ENCODE data around the gene CAND2. TPM values are rescaled to one million over a fixed set of nuclear protein-coding genes. Genes with fewer than 3 reads are reported as not detected.

CAND2 gene
- total and polyA plus RNA-seq, 2 experiments from 2014 or later: 5.6 to 20.5 TPM

- H3K79me2 ChIP-seq (replicated peaks; ENCODE audit: insufficient read depth): no peaks in the 10 kb centered on the region
- no peak overlapping the region for H3K4me2 ChIP-seq
- no peaks in the 10 kb centered on the region for H3K9me2 ChIP-seq (ENCODE audit: insufficient read depth)
- H3K27me3 Mint-ChIP-seq (ENCODE audit: insufficient read depth, low read depth, poor library complexity): no peaks in the 10 kb centered on the region
- no peak overlapping the region for H3K27ac Mint-ChIP-seq
- H4K20me1 ChIP-seq (replicated peaks; ENCODE audit: insufficient read depth): no peaks in the 10 kb centered on the region
- H2AFZ ChIP-seq: no peak overlapping the region
- H3K36me3 ChIP-seq (ENCODE audit: insufficient read depth): no peaks in the 10 kb centered on the region
- ATAC-seq: no peak
- H3K4me3 ChIP-seq: no peak overlapping the region
- no peaks in the 10 kb centered on the region for H3K4me1 ChIP-seq (ENCODE audit: insufficient read depth)
- H3K9me3 Mint-ChIP-seq: no peaks in the 10 kb centered on the region
- H3K36me3 Mint-ChIP-seq (ENCODE audit: low read depth): no peaks in the 10 kb centered on the region
- H3K4me3 Mint-ChIP-seq: no peak overlapping the region
- H3K27me3 ChIP-seq (ENCODE audit: insufficient read depth): 0 out of 2 replicates have a peak, but pooled peaks cover 3% of the 10 kb centered on the region
- no peak for DNase-seq (ENCODE audit: low spot score)
- no peaks in the 10 kb centered on the region for H3F3A ChIP-seq (replicated peaks; ENCODE audit: low read depth)
- no peaks in the 10 kb centered on the region for H3K4me1 Mint-ChIP-seq
- TF ChIP-seq NANOG (IDR thresholded peaks at IDR 0.05; ENCODE audit: borderline replicate concordance): no peak
- no peak for TF ChIP-seq ZNF462 (CRISPR knock-in tag; IDR thresholded peaks at IDR 0.05)
- no peak for TF ChIP-seq EZH2 (IDR thresholded peaks at IDR 0.05; ENCODE audit: low read depth, unreplicated experiment)
- TF ChIP-seq STAT1 (IDR thresholded peaks at IDR 0.05; ENCODE audit: unreplicated experiment): no peak
- peak in 1 of 2 experiments; percentile 23; a peak in 2 of 4 replicates for TF ChIP-seq CTCF (conservative IDR thresholded peaks at IDR 0.05; ENCODE audit: low read depth in 2 of 2)
- TF ChIP-seq REST (IDR thresholded peaks at IDR 0.05; ENCODE audit: unreplicated experiment): no peak
- no peak overlapping the region for H3K27ac ChIP-seq (ENCODE audit: low read depth)
Observed at GRCh38 chr3:12774619-12775018, 21.9 kb upstream of the CAND2 start.
